GDM1 (cell line): Measurements from ENCODE around the gene PDP2.
"Not testable (repeated sequence)": the region's sequence is repeated elsewhere in the genome, so short reads cannot be mapped to it uniquely, and the experiment has no call there.

Experiments
- DNase-seq: peaks from one replicate; lab custom pipeline; 2025; lab: John Stamatoyannopoulos, UW

PDP2 gene

DNA sequence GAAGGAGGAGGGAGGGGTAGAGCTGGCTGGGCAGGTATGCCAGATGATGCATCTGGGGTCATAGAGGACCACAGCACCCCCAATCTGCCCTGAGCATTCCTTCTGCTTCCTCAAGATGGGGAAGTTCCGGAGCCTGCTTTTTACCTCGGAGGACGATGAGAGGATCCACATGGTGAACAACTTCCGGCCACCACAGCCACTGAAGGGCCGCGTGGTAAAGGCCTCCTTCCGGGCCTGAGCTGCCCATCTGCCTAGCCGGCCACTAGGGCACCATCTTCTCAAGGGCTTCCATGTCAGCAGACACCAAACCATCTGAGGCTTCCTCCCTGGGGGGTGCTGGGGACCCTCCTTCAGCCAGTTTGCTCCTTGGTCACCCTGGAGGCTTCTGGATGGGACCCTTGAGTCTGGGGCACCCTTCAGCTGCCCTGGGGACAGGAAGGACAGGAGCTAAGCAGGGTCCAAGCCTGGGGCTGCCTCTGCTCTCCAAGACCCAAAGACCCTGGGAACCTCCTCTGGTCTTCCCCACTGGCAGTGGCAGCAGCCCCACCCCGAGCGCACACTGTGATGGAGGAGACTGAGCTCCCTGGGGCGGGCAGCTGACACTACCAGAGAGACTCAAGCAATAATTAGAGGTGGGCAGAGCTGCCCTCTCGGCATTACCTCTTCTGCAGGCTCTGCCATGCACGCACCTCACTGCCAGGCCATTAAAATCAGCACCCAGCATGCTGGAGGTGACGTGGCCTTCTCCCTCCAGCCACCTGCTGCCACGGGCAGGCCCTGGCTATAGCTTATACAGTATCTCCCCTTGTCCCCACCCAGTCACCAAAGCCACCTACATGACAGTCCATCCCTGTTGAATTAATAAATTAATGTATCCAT is 26.8 kb upstream of the PDP2 start:
- DNase-seq = peak; percentile 7

DNA sequence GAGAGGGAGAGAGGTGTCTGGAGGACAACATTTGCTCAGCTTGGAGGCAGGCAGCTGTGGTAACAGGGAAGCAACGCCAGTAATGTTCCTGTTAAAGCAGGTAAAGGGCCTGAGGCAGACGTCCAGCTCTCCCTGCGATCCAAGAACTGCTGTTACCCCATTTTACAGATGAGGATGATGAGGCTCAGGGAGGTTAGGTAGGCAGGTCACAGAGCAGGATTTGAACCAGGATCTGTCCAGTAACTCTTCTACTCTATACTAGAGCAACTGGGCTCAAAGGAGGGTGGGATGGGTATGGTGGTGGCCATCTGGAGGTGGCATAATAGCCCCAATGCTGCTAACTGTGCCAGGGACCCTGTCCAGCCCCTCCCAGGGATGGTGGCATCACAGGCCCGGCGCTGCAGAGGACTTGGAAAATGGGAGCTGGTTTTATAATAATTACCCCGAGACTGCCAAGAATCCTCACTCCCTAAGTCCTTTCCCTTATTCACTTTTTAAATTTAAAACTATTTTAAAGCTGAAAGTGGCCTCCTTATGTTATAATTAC is 24.1 kb upstream of the PDP2 start:
- DNase-seq = no peak

DNA sequence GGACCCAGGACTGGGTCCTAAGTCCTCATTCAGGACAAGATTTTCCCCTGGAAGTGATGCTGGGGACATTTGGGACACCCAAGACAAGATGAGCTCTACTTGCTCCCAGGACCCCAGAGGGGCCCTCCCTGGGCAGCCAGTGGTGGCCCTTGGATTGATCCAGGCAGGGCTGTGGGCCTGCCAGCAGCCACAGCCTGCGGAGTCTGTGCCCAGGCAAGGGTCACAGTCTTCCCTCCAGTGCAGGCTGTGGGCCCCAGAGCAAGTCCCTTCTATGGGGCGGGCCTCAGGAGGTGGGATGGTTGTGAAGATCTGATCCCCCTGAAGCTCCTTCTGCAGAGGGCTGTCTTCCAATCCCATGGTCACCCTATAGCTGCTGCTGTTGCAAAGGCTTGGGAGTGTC is 23.5 kb upstream of the PDP2 start:
- no peak for DNase-seq

DNA sequence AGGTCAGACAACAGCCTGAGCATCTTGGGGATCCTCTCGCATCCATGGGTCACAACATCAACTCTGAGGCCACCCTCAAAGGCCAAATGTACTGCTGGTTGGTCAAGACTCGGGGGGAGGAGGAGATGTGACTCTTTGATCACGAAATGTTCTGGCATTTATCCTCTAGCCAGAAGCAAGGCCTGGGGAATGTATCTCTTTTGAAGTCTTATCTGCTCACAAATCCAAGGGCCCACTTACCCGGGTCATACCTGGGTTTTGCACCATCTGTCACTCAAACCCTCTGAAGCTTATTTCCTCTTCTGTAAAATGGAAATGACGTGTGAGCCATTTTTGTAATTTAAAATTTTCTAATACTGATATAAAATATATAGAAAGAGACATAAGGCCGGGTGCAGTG is 22.9 kb upstream of the PDP2 start:
- no peak for DNase-seq

DNA sequence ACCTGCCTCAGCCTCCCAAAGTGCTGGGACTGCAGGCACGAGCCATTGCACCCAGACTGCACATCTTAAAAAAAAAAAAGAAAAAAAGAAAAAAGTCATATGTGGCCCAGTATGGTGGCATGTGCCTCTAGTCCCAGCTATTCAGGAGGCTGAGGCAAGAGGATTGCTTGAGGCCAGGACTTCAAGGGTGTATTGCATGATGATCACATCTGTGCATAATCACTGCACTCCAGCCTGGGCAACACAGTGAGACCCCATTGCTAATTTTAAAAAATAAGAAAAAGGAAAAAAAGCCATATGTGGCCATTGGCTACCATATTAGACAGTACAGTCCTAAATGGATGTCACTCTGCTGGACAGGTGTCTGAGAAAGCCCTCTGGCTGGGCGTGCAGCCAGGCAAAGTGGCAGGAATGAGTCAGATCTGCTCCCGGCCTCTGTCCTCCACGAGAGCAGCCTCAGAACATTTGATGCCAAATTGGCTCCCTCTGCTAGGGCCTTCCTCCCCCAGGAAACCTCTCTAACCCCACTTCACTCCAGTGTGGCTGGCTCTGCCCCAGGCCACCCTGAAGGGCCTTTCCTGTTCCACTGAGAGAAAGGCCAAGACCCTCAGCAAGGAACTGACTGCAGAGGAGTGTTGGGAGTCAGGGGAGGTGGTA is 21.4 kb upstream of the PDP2 start:
- DNase-seq = no peak

DNA sequence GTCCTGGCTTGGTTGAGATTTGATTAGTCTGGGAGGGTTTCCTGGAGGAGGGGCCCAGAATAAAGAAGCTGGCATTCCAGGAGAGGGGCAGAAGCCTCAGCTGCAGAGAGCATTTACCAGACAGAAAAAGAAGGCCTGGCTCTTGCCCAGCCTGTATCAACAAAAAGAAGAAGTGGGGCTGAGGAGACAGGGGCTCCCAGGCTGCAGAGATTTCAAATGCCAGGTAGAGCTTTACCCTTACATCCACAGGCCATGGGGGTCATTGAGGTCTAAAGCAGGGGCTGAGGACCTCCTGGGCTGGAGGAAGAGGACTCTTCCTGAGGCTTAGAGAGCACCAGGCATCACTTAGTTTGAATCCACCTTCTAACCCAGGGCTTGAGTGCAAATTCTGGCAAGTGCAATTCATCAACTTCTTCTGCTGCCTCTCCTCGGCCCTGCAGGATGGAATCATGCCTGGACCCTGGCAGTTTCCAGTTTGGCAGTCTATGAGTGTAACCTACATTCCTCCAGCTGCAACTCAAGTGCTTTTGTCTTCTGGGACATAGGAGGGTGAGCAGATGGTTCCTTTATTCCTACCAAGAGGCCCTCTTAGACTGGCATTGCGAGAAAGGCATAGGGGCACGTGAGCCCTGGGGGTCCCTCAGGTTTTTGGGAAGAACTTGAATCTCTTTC is 20.8 kb upstream of the PDP2 start:
- no peak for DNase-seq

GRCh38 chr16:66862023-66862520 is 18.2 kb upstream of the PDP2 start:
- no peak for DNase-seq

DNA sequence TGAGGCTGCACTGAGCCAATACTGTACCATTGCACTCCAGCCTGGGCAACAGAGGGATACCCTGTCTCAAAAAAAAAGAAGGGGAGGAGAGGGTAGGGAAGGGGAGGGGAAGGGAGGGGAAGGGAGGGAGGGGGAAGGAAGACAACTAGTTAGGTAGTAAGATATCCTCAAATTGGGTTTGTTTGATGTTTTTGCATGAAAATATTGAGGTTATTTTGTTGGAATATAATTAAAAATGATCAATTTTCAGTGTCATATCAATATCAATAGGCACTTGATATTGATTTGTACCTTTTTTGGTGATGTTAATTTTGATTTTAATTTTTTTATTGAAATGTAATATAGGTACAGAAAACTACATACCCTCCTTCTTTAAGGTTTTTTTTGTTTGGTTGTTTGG is 16.6 kb upstream of the PDP2 start:
- no peak for DNase-seq

DNA sequence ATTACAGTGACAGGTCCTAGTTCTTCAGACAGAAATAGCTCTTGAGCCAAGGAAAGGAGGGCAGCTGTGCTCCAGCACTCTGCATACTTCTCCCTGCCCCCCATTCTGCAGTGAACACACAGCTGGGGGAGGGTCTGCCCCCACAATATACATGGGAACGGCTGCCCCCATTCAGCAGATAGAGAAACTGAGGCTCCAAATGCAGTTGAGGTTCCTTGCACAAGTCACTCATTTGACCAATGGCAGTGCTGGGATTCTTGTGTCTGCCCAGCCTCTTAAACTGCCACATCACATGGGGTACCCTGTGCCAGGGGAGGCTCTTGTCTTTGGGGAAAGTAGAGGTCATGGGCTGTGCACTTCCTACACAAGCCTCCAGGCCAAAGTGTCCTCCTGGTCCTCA is 10.9 kb upstream of the PDP2 start:
- no peak for DNase-seq

GRCh38 chr16:66871363-66871762 is 9.0 kb upstream of the PDP2 start:
- DNase-seq = not testable (repeated sequence)

GRCh38 chr16:66871840-66872239 is 8.5 kb upstream of the PDP2 start:
- no peak for DNase-seq

DNA sequence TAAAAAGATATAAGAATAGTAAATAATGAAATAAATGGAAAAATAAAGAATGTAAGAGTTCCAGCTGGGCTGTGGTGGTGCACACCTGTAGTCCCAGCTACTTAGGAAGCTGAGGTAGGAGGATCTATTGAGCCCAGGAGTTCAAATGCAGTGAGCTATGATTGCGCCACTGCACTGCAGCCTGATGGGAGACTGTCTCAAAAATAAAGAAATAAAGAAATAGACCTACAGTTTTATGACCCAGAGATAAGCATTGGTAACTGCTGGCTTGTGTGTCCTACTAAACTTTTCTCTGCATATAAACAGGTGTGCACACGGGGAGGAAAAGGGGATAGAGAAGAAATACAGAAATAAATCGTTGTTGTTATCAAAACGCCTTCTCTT is 7.8 kb upstream of the PDP2 start:
- no peak for DNase-seq

DNA sequence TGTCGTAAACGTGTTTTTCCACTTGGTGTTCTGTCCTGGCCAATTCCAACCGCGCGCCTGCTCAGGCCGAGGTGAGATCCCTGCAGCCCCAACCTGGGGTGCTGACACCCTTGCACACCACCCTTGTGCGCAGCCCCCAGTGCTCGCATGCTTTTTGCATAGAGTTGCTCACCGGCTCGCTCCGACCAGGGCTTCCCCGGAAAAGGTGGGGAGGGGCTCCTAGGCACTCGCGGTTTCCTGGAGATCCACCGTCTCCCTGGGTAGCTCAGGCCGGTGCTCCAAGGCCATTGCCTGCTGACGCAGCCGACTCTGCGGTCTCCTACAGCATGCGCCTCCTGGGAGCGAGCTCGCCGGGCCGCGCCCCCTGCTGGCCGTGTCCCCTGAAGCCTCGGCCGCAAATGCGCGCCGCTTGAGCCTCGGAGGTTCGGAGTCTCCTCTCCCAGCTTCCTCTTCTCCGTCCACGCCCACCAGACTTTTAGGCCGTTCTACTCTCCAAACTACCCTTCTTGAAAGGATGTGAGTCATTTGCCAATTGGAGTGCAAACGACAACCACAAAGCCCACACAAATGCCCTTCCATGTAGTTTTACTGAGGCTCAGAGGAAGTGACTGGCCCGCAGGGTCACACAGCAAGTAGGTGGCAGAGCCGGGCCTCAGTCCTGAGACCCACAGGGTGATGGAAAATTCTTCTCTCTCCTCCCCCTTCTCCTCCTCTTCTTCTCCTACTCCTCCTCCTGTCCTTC is 7.2 kb upstream of the PDP2 start:
- peak; percentile 96 for DNase-seq

DNA sequence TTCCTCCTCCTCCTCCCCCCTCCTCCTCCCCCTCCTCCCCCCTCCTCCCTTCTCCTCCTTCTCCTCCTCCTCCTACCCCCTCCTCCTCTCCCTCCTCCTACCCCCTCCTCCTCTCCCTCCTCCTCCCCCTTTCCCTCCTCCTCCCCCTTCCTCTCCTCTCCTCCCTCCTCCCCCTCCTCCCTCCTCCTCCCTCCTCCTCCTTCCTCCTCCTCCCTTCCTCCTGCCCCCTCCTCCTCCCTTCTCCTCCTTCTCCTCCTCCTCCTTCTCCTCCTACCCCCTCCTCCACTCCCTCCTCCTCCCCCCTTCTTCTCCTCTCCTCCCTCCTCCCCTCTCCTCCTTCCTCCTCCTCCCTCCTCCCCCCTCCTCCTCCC is 6.6 kb upstream of the PDP2 start:
- DNase-seq = peak; percentile 35

DNA sequence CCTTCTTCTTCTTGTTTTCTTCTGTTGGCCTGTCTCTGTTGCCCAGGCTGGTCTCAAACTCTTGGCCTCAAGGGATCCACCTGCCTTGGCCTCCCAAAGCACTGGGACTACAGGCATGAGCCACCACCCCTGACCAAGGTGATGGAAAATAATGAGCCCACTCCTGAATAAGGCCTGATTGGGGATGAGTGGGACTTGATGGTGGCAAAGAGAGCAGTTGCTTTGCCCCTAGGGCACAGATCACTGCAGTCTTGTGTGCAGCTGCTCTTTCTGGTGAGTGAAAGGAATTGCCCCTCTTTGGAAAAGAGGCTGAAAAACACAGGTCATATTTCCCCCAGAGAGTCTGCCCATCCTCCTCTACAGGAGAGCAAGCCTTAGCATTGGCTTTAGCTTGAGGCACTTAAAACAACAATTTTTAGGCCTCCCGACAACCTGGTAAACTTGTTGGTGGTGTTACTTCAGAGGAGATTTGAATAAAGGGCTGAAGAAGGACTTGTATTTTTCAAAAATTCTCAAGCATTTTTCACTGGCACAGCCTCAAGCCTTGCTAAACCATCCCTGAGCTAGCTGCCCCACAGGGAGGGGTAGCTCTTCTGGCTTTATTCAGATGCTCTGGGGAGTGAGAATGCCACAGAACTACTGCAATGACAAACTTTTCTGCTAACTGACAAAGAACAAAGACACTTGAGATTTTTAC is 6.1 kb upstream of the PDP2 start:
- no peak for DNase-seq

DNA sequence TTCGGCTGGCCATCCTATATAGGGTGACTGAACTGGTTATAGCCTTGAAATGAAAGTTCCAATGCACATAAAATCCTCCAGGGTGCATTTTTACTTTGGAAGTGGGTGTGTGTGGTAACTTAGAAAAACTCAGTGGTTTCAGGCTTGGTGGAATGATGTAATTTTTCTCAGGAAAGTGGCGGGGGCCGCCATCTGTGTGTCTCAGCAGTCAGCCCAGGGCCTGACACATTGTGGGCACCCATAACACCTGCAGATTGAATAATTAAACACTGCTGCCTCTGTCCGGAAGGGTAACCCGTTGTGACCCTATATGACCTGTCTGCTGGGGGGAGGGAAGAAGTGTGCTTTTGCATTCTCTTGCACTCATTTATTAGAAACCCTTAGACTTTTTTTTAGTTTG is 2.2 kb upstream of the PDP2 start:
- no peak for DNase-seq

DNA sequence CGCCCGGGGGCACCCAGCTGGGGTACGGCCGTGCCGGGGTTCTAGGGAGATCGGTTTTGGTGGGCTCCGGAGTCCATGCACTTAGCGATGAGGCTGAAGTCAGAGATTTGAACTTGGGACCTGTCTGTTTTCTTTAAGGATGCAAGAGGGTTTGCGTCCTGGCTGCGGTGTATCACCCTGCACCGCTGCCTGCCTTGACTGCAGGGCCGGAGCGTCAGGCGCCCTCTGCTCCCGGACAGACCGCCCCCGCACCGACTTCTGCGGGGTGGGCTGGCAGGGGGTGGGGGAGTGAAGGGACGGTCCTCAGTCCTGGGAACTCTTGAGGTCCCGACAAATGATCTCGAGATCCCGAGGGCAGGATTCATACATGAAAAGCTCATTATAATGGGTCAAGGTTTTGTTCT is 701 bp downstream of the PDP2 start:
- DNase-seq = no peak

DNA sequence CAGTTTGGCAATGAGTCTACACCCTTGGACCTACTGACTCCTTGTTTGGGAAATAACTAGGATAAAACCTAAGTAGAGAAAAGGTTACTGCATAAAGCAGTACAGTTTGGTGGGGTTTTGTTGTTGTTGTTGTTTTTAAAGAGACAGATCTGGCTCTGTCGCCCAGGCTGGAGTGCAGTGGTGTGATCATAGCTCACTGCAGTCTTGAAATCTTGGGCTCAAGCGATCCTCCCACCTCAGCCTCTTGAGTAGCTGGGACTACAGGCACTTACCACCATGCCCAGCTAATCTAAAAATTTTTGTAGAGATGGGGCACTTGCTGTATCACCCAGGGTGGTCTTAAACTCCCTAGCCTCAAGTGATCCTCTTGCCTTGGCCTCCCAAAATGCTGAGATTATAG is 1.2 kb downstream of the PDP2 start:
- DNase-seq = no peak

DNA sequence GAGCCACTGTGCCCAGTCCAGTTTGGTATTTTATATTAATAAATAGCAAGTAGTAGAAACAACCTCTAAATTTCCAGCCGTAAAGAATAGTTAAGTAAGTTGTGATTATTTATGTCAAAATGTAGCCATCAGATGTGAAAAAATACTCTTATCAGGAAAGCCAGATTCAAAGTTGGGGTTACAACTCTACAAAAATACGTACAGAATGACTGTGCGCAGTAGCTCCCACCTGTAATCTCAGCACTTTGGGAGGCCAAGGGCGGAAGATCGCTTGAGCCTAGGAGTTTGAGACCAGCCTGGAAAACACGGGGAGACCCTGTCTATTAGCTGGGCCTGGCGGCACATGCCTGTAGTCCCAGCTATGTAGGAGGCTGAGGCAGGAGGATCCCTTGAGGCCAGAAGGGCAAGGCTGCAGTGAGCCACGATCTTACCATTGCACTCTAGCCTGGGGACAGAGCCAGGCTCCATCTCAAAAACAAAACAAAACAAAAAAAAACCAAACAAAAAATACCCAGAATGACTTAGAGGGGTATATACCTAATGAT is 1.7 kb downstream of the PDP2 start:
- no peak for DNase-seq

GRCh38 chr16:66882702-66883101 is 2.4 kb downstream of the PDP2 start:
- DNase-seq = no peak

- DNase-seq = no peak
Measured at GRCh38 chr16:66885491-66885890, 5.2 kb downstream of the PDP2 start.
